Mucosa of descending colon (tissue), 3 donors: ENCODE results near the gene HTN1. TPM values are rescaled to one million over a fixed set of nuclear protein-coding genes. Genes with fewer than 3 reads are reported as not detected.
A peak's percentile ranks its signal among the peaks of the same experiment; 100 is the strongest.
"Not testable (repeated sequence)": the region's sequence is repeated elsewhere in the genome, so short reads cannot be mapped to it uniquely, and the experiment has no call there.

ENCODE experiments used
- ATAC-seq: fragments of 200-7000 bp; cut with Tn5 transposase; one replicate; pipeline ENCODE4 v1.9.1; 2020; ENCODE audit warnings: mild to moderate bottlenecking, moderate library complexity
- DNase-seq, 3 donors: peaks; one replicate each; pipeline ENCODE4 v3.0.0-alpha.2; 2020
- H3K36me3 ChIP-seq: fragments of 200-600 bp; one replicate; pipeline ENCODE4 v1.8.0; 2021; ENCODE audit warnings: low read depth, mild to moderate bottlenecking
- H3K4me1 ChIP-seq: fragments of 200-600 bp; one replicate; pipeline ENCODE4 v1.8.0; 2021; ENCODE audit warnings: low read depth, mild to moderate bottlenecking
- H3K4me3 ChIP-seq: fragments of 200-600 bp; one replicate; pipeline ENCODE4 v1.8.0; 2021; ENCODE audit warnings: mild to moderate bottlenecking
- H3K9me3 ChIP-seq: fragments of 200-600 bp; one replicate; pipeline ENCODE4 v1.8.0; 2021; ENCODE audit warnings: mild to moderate bottlenecking
- intact Hi-C, 2 donors: fragments of 100-400 bp; cut with DNase I in 1 of 2; cut with micrococcal nuclease in 1 of 2; formaldehyde crosslinking; loops; one replicate each; pipeline versions ENCODE4 v1.11.0 to v1.11.1; 2022; cut with DNase I, micrococcal nuclease
- total RNA-seq, 3 donors: library from RNA; stranded (reverse); fragmentation: NEBNext Ultra II Directional in 2 of 3; extraction: Animal tissue kit (Norgen Biotek cat#: 25700) in 2 of 3; gene quantifications; one replicate each; pipeline versions ENCODE4 v1.2.1 to v1.2.4, GENCODE V29; 2021 to 2023
- TF ChIP-seq, protein P1 (sequence below): fragments of 200-600 bp; IDR thresholded peaks from one replicate; pipeline ENCODE4 v1.8.0; 2022; ENCODE audit warnings: antibody characterized with exemption, mild to moderate bottlenecking
- donor health status: DM: no; HTN: no; CAD: no; lungs with moderate emphysema.
- donor health status: DM: no; HTN: no; CAD: no.
- donor health status: DM: no; HTN: yes; CAD: no.

Gene HTN1
- total RNA-seq, 3 donors from 2014 or later: not detected

DNA sequence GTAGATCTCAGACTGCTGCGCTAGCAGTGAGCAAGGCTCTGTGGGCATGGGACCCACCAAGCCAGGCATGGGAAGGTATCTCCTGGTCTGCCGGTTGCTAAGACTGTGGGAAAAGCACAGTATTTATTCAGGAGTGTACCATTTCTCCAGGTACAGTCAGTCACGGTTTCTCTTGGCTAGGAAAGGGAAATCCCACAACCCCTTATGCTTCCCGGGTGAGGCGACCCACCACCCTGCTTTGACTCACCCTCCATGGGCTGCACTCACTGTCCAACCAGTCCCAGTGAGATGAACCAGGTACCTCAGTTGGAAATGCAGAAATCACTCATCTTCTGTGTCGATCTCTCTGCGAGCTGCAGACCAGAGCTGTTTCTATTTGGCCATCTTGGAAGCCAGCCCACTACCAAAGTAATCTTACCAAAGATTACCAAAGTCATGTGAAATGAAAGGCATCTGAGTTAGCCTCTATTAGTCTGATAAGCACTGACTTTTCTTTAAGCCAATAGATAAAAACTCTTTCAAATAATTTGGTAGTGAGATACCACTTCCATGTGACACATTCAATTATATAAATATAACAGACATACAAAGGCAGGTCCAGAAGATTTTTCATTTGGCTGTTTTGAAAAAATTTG, 8.5 kb upstream of the HTN1 start:
- no peak for ATAC-seq
- intact Hi-C loops: no loop called here
- Histone ChIP-seq H3K9me3 (no peaks in the 10 kb centered on the region), H3K4me1 (no peaks in the 10 kb centered on the region), H3K36me3 (no peaks in the 10 kb centered on the region), H3K4me3 (no peak overlapping the region)
- DNase-seq: no peak
- TF ChIP-seq, protein P1, sequence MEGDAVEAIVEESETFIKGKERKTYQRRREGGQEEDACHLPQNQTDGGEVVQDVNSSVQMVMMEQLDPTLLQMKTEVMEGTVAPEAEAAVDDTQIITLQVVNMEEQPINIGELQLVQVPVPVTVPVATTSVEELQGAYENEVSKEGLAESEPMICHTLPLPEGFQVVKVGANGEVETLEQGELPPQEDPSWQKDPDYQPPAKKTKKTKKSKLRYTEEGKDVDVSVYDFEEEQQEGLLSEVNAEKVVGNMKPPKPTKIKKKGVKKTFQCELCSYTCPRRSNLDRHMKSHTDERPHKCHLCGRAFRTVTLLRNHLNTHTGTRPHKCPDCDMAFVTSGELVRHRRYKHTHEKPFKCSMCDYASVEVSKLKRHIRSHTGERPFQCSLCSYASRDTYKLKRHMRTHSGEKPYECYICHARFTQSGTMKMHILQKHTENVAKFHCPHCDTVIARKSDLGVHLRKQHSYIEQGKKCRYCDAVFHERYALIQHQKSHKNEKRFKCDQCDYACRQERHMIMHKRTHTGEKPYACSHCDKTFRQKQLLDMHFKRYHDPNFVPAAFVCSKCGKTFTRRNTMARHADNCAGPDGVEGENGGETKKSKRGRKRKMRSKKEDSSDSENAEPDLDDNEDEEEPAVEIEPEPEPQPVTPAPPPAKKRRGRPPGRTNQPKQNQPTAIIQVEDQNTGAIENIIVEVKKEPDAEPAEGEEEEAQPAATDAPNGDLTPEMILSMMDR: no peak

DNA sequence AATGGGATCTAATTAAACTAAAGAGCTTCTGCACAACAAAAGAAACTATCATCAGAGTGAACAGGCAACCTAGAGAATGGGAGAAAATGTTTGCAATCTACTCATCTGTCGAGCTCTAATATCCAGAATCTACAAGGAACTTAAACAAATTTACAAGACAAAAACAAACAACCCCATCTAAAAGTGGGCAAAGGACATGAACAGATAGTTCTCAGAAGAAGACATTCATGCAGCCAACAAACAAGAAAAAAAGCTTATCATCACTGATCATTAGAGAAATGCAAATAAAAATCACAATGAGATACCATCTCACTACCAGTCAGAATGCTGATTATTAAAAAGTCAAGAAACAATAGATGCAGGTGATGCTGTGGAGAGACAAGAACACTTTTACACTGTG, 6.3 kb downstream of the HTN1 start:
- intact Hi-C loops, H3K36me3 ChIP-seq, DNase-seq, ATAC-seq, H3K9me3 ChIP-seq, H3K4me1 ChIP-seq, H3K4me3 ChIP-seq: not testable (repeated sequence)

DNA sequence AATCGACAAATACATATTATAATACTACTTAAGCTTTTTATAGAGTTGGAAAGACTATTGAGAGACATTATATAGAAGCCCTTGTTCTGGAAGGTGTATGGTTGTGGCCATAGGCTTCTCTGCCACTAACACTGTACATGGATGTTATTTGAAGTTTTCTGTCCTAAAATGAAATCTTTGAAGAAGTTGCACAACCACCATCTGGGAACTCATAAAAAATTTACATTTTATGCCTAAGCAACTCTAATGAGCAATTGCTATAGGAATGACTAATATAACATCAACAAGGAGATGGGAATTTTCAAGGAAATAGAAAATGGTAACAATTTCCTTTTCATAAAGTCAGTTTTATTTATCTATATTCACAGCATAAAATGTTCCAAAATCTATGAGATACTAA, 7.4 kb downstream of the HTN1 start:
- Histone ChIP-seq H3K9me3 (peaks cover 4% of the 10 kb centered on the region), H3K4me1 (no peaks in the 10 kb centered on the region), H3K4me3 (no peak overlapping the region), H3K36me3 (no peaks in the 10 kb centered on the region)
- DNase-seq (no peak), ATAC-seq (no peak)
- TF ChIP-seq, protein P1: no peak
- intact Hi-C loops: no loop called here

DNA sequence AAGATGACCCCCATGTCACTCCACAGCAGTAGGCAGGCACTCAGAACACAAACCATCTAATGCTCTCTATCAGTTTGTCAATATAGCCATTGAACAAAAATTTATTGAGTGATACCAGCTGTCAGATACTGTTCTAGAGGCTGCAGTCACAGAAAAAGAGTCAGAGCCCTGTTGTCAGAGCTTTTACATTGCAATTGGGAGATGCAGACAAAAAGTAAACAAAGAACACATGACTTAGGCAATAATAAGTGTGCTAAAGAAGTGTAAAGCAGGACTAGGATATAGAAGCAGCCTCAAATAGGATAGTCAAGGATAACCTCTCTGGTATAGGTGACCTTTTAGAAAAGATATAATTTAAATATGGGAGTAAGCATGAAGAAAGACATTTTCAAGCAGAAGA, 8.9 kb downstream of the HTN1 start:
- ATAC-seq (no peak), DNase-seq (no peak)
- no peaks in the 10 kb centered on the region for H3K4me1 ChIP-seq
- no peak overlapping the region for H3K4me3 ChIP-seq
- TF ChIP-seq, protein P1: no peak
- no peaks in the 10 kb centered on the region for H3K36me3 ChIP-seq
- intact Hi-C loops: no loop called here
- peaks cover 4% of the 10 kb centered on the region for H3K9me3 ChIP-seq

DNA sequence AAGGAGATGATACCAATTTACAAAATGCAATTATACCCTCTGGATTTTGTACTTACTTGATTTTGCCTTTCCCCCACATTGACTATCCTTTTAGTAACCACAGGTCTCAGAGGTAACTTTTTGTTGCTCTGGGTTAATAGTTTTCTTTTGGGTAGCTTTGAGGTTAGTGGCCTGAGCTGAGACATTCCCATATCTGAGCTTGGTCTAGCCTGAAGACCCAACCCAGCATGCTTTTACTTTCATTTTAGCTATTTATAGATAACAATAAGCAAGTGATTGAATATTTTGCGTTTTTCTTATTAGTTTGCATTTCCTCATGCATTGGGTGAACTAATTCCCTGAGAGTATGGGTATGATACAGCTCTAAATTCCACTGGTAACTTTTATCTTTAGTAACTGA, 11.8 kb downstream of the HTN1 start:
- Histone ChIP-seq H3K4me1 (no peaks in the 10 kb centered on the region), H3K9me3 (no peaks in the 10 kb centered on the region), H3K36me3 (no peaks in the 10 kb centered on the region), H3K4me3 (no peak overlapping the region)
- intact Hi-C loops: no loop called here
- TF ChIP-seq, protein P1: no peak
- DNase-seq (no peak), ATAC-seq (no peak)

DNA sequence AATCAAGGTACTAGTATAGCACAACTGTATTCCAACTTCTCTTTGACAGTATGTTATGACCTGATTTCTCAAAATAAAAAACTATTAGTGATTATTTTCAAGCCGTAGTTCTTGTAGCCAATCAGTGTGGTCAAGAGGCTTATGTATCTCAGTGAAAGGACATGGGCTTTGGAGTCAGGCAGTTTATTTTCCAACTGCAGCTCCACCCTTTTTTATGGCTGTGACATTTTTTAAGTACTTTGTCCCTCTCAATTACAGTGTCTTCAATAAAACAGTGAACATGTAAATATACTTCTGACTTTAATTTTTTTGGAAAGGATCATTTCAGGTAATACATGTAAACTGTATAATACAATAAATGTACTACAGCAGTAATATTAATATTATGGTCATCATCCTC, 30.0 kb downstream of the HTN1 start:
- Histone ChIP-seq H3K36me3 (no peaks in the 10 kb centered on the region), H3K4me3 (no peak overlapping the region), H3K9me3 (no peaks in the 10 kb centered on the region), H3K4me1 (no peaks in the 10 kb centered on the region)
- TF ChIP-seq, protein P1: no peak
- peak; percentile 51 for ATAC-seq
- intact Hi-C loops: no loop called here
- DNase-seq: peak in 1 of 3 donors; percentile 5
